Suprapubic skin (tissue), 4 donors: ENCODE measurements around the gene SERTAD2. TPM values are rescaled to one million over a fixed set of nuclear protein-coding genes. Genes with fewer than 3 reads are reported as not detected.

Experiments used
- DNase-seq, 2 donors: peaks; one replicate each; pipeline ENCODE4 v3.0.0-alpha.2; 2019; ENCODE audit warnings: low spot score in 2 of 2
- H3K27ac ChIP-seq: fragments of 200-600 bp; sonication (generic); one replicate; pipeline ENCODE4 v1.5.1; 2019
- H3K27me3 ChIP-seq: fragments of 200-600 bp; sonication (generic); one replicate; pipeline ENCODE4 v1.5.1; 2019
- H3K36me3 ChIP-seq: fragments of 200-600 bp; sonication (generic); one replicate; pipeline ENCODE4 v1.5.1; 2019
- H3K4me1 ChIP-seq: fragments of 200-600 bp; sonication (generic); one replicate; pipeline ENCODE4 v1.5.1; 2019
- H3K4me3 ChIP-seq: fragments of 200-600 bp; sonication (generic); one replicate; pipeline ENCODE4 v1.5.1; 2019; ENCODE audit warnings: mild to moderate bottlenecking
- H3K9me3 ChIP-seq: fragments of 200-600 bp; sonication (generic); one replicate; pipeline ENCODE4 v1.5.1; 2019
- EP300 ChIP-seq: sonication (generic); formaldehyde crosslinking; IDR thresholded peaks from one replicate; pipeline ENCODE4 v1.6.1; 2017; ENCODE audit warnings: antibody characterized with exemption
- POLR2A ChIP-seq, 2 donors: fragments of 450-650 bp; IDR thresholded peaks; one replicate each; pipeline ENCODE4 v1.6.1; 2017; ENCODE audit warnings: antibody characterized with exemption in 2 of 2, mild to moderate bottlenecking in 2 of 2, moderate library complexity in 2 of 2
- POLR2AphosphoS5 ChIP-seq, 3 donors: sonication (generic); formaldehyde crosslinking; IDR thresholded peaks; one replicate each; pipeline ENCODE4 v1.6.1; 2017; ENCODE audit warnings: antibody characterized with exemption in 3 of 3
- WGBS: methylation state at CpG from one replicate; pipeline ENCODE4 v1.1.5; 2018; 5-methylcytosine and 5-hydroxymethylcytosine counted together
- total RNA-seq, 4 donors: library from RNA; depleted of rRNA; stranded (reverse); fragments of >200 nt; gene quantifications; one replicate each; pipeline ENCODE4 v1.1.0, GENCODE V29; 2016
- TF ChIP-seq, protein P1 (sequence below), 2 donors: fragments of 200-600 bp in 1 of 2; fragments of 450-650 bp in 1 of 2; sonication (generic) in 1 of 2; IDR thresholded peaks; one replicate each; pipeline ENCODE4 v1.5.1; 2016 to 2019; ENCODE audit warnings: antibody characterized with exemption in 2 of 2, mild to moderate bottlenecking in 1 of 2, moderate library complexity in 1 of 2

Gene SERTAD2
- total RNA-seq, 4 donors from 2014 or later = 23.7 to 36.4 (median 30.9) TPM

DNA sequence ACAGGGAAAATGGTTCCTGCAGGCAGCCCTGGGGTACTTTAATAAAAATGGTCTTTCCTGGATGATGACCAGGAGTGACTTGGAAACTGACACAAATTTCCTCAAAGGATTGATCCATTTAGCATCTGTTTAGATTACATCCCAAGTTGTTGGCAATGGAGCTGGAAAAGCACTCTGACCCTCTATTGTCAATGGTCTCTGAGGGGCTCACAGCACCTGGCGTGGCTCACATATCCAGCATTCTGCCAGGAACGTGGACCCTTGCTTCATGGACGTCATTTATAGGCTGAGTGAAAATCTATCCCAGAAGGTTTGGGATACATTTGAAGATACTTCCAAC lies 43.8 kb downstream of the SERTAD2 start:
- no peaks in the 10 kb centered on the region for H3K36me3 ChIP-seq
- no peaks in the 10 kb centered on the region for H3K9me3 ChIP-seq
- no peaks in the 10 kb centered on the region for H3K27me3 ChIP-seq
- peaks cover 53% of the 10 kb centered on the region for H3K4me1 ChIP-seq
- TF ChIP-seq, protein P1, sequence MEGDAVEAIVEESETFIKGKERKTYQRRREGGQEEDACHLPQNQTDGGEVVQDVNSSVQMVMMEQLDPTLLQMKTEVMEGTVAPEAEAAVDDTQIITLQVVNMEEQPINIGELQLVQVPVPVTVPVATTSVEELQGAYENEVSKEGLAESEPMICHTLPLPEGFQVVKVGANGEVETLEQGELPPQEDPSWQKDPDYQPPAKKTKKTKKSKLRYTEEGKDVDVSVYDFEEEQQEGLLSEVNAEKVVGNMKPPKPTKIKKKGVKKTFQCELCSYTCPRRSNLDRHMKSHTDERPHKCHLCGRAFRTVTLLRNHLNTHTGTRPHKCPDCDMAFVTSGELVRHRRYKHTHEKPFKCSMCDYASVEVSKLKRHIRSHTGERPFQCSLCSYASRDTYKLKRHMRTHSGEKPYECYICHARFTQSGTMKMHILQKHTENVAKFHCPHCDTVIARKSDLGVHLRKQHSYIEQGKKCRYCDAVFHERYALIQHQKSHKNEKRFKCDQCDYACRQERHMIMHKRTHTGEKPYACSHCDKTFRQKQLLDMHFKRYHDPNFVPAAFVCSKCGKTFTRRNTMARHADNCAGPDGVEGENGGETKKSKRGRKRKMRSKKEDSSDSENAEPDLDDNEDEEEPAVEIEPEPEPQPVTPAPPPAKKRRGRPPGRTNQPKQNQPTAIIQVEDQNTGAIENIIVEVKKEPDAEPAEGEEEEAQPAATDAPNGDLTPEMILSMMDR (IDR thresholded peaks at IDR 0.05) = no peak
- no peak for TF ChIP-seq EP300
- WGBS = 82% methylated on average over 3 of the region's 3 CpGs
- no peak for DNase-seq
- H3K27ac ChIP-seq = no peak overlapping the region
- peak overlapping the region; percentile 63 for H3K4me3 ChIP-seq

GRCh38 chr2:64609227-64609941 lies 44.3 kb downstream of the SERTAD2 start:
- no peak for DNase-seq
- H3K27me3 ChIP-seq = no peaks in the 10 kb centered on the region
- 23% methylated on average over 32 of the region's 74 CpGs for WGBS
- H3K27ac ChIP-seq = peak overlapping the region; percentile 85
- H3K9me3 ChIP-seq = no peaks in the 10 kb centered on the region
- H3K36me3 ChIP-seq = no peaks in the 10 kb centered on the region
- TF ChIP-seq, protein P1 (IDR thresholded peaks at IDR 0.05) = peak; percentile 27 to 45
- peak in 1 of 2 donors; percentile 44 for TF ChIP-seq POLR2A (IDR thresholded peaks at IDR 0.05)
- no peak for TF ChIP-seq POLR2AphosphoS5 (IDR thresholded peaks at IDR 0.05)
- TF ChIP-seq EP300 = no peak
- peaks cover 58% of the 10 kb centered on the region for H3K4me1 ChIP-seq
- peak overlapping the region; percentile 63 for H3K4me3 ChIP-seq

DNA sequence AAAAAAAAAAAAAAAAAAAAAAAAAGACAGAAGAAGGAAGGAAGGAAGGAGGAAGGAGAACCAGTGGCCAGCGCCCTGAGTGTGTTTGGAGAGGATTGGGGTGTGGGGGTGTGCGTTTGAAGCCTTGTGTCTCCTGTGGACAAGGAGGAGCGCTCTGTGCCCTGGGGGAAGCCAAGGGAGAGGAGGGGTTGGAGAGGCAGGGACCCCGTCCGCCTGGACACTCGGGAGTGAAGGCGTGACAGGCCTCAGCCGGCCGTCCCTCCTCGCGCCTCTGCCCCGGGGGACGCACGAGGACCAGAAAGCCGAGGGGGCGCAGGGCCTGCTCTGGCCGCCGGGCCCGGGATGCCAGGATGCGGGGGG lies 44.9 kb downstream of the SERTAD2 start:
- no peak for TF ChIP-seq POLR2AphosphoS5 (IDR thresholded peaks at IDR 0.05)
- no peaks in the 10 kb centered on the region for H3K9me3 ChIP-seq
- H3K27ac ChIP-seq = peak overlapping the region; percentile 85
- WGBS = 20% methylated on average over 16 of the region's 20 CpGs
- H3K36me3 ChIP-seq = no peaks in the 10 kb centered on the region
- H3K4me1 ChIP-seq = peaks cover 59% of the 10 kb centered on the region
- no peaks in the 10 kb centered on the region for H3K27me3 ChIP-seq
- peak overlapping the region; percentile 63 for H3K4me3 ChIP-seq
- peak in 1 of 2 donors; percentile 74 for DNase-seq

- no peaks in the 10 kb centered on the region for H3K36me3 ChIP-seq
- H3K27me3 ChIP-seq = no peaks in the 10 kb centered on the region
- TF ChIP-seq EP300 (no peak), POLR2A (IDR thresholded peaks at IDR 0.05) (no peak), POLR2AphosphoS5 (IDR thresholded peaks at IDR 0.05) (peak in 2 of 3 donors; percentile 37 to 79)
- TF ChIP-seq, protein P1 (IDR thresholded peaks at IDR 0.05) = no peak
- peak overlapping the region; percentile 78 for H3K27ac ChIP-seq
- H3K4me3 ChIP-seq = peak overlapping the region; percentile 26
- no peak for DNase-seq
- H3K9me3 ChIP-seq = no peaks in the 10 kb centered on the region
- 47% methylated on average over 18 of the region's 18 CpGs for WGBS
- peaks cover 56% of the 10 kb centered on the region for H3K4me1 ChIP-seq
Measured at GRCh38 chr2:64607381-64608304, 46.1 kb downstream of the SERTAD2 start.

- peak; percentile 96 to 97 for DNase-seq
- peak overlapping the region; percentile 26 for H3K4me3 ChIP-seq
- H3K27me3 ChIP-seq = no peaks in the 10 kb centered on the region
- H3K4me1 ChIP-seq = peaks cover 56% of the 10 kb centered on the region
- TF ChIP-seq POLR2AphosphoS5 (IDR thresholded peaks at IDR 0.05) (no peak), POLR2A (IDR thresholded peaks at IDR 0.05) (no peak), EP300 (no peak)
- TF ChIP-seq, protein P1 (IDR thresholded peaks at IDR 0.05) = no peak
- no peaks in the 10 kb centered on the region for H3K9me3 ChIP-seq
- peak overlapping the region; percentile 78 for H3K27ac ChIP-seq
- WGBS = 37% methylated on average over 21 of the region's 21 CpGs
- H3K36me3 ChIP-seq = no peaks in the 10 kb centered on the region
Measured at GRCh38 chr2:64606479-64607363, 47.0 kb downstream of the SERTAD2 start.
